Measurements from ENCODE around the gene ABCC4. TPM values are rescaled to one million over a fixed set of nuclear protein-coding genes. Genes with fewer than 3 reads are reported as not detected.

ABCC4 gene
- total and polyA plus RNA-seq, 9 of the 15 experiments (the other 6 are each of a cell fraction or from before 2014, with no cell fraction given): 9.4 to 46.1 (median 25.4) TPM

DNA sequence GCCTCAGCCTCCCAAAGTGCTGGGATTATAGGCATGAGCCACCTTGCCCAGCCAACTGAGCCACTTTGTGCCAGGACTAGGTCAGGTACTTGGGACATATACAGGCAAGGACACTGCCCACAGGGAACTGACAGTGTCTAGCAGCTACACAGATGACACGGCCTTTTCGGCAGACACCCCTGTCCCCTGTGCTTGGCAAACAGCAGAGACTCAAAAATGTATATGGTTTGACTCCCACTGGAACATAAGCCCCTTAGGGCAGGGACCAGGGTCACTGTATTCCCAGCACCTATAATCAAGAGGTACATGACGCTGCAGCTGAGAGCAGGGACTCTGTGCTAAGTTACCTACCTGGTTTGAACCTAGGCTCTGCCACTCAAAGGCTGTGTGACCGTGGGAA, 16.8 kb downstream of the ABCC4 start:
- Histone ChIP-seq H2AFZ (ENCODE audit: low read depth, low read length) (no peak overlapping the region), H3K9me1 (ENCODE audit: control insufficient read depth, insufficient read depth, low read length) (no peaks in the 10 kb centered on the region), H3K4me1 (replicated peaks in 1 of 2; ENCODE audit: control insufficient read depth in 2 of 2, insufficient read depth in 2 of 2, low read length in 2 of 2) (peaks cover 24 to 28% of the 10 kb centered on the region in 2 experiments; a peak in 4 of 5 replicates), H3K27ac (ENCODE audit: extremely low read depth, low read depth, low read length) (no peak overlapping the region), H3K4me3 (no peak overlapping the region), H3K27me3 (ENCODE audit: control insufficient read depth in 2 of 2, insufficient read depth in 2 of 2, low read length in 2 of 2) (no peaks in the 10 kb centered on the region), H3K4me2 (ENCODE audit: insufficient read depth, low read length) (no peak overlapping the region), H3K9ac (ENCODE audit: insufficient read depth in 1 of 2, low read depth in 2 of 2, low read length in 2 of 2) (no peak overlapping the region; a peak in 1 of 4 replicates), H3K9me3 (replicated peaks; ENCODE audit: control insufficient read depth, insufficient read depth, low read depth, low read length) (no peaks in the 10 kb centered on the region), H3K79me2 (ENCODE audit: control insufficient read depth, insufficient read depth, low read length) (peaks cover 80% of the 10 kb centered on the region), H3K36me3 (ENCODE audit: control insufficient read depth, insufficient read depth, low read length) (peaks cover 16% of the 10 kb centered on the region; the same call in 2 of the 3 replicates), H4K20me1 (replicated peaks; ENCODE audit: control insufficient read depth, insufficient read depth, low read length) (no peaks in the 10 kb centered on the region)
- no peak for FAIRE-seq
- TF ChIP-seq ARID3B (CRISPR knock-in tag; IDR thresholded peaks at IDR 0.05; ENCODE audit: borderline replicate concordance): no peak
- no peak for TF ChIP-seq OTX1 (CRISPR knock-in tag; IDR thresholded peaks at IDR 0.05)
- no peak for TF ChIP-seq MAFF (IDR thresholded peaks at IDR 0.05; ENCODE audit: low read length)
- TF ChIP-seq RBM15 (IDR thresholded peaks at IDR 0.05; ENCODE audit: insufficient read depth, low read length): no peak
- TF ChIP-seq SMAD3 (CRISPR knock-in tag; conservative IDR thresholded peaks at IDR 0.05): no peak
- TF ChIP-seq, protein P1, sequence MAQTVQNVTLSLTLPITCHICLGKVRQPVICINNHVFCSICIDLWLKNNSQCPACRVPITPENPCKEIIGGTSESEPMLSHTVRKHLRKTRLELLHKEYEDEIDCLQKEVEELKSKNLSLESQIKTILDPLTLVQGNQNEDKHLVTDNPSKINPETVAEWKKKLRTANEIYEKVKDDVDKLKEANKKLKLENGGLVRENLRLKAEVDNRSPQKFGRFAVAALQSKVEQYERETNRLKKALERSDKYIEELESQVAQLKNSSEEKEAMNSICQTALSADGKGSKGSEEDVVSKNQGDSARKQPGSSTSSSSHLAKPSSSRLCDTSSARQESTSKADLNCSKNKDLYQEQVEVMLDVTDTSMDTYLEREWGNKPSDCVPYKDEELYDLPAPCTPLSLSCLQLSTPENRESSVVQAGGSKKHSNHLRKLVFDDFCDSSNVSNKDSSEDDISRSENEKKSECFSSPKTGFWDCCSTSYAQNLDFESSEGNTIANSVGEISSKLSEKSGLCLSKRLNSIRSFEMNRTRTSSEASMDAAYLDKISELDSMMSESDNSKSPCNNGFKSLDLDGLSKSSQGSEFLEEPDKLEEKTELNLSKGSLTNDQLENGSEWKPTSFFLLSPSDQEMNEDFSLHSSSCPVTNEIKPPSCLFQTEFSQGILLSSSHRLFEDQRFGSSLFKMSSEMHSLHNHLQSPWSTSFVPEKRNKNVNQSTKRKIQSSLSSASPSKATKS (CRISPR knock-in tag; IDR thresholded peaks at IDR 0.05): no peak
- TF ChIP-seq, protein P2, sequence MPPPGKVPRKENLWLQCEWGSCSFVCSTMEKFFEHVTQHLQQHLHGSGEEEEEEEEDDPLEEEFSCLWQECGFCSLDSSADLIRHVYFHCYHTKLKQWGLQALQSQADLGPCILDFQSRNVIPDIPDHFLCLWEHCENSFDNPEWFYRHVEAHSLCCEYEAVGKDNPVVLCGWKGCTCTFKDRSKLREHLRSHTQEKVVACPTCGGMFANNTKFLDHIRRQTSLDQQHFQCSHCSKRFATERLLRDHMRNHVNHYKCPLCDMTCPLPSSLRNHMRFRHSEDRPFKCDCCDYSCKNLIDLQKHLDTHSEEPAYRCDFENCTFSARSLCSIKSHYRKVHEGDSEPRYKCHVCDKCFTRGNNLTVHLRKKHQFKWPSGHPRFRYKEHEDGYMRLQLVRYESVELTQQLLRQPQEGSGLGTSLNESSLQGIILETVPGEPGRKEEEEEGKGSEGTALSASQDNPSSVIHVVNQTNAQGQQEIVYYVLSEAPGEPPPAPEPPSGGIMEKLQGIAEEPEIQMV (tag; conservative IDR thresholded peaks at IDR 0.05; ENCODE audit: low read depth): no peak
- no peak for TF ChIP-seq CREBBP (IDR thresholded peaks at IDR 0.05; ENCODE audit: low read depth, low read length)
- no peak for TF ChIP-seq TOE1 (IDR thresholded peaks at IDR 0.05; ENCODE audit: borderline replicate concordance)
- no peak for TF ChIP-seq TOE1 (CRISPR knock-in tag; IDR thresholded peaks at IDR 0.05; ENCODE audit: borderline replicate concordance, low read depth)
- TF ChIP-seq MAZ (CRISPR knock-in tag; conservative IDR thresholded peaks at IDR 0.05 in 1 of 2, IDR thresholded peaks at IDR 0.05 in 1 of 2): no peak
- TF ChIP-seq KHSRP (IDR thresholded peaks at IDR 0.05): no peak
- no peak for TF ChIP-seq IRF1 (CRISPR knock-in tag; IDR thresholded peaks at IDR 0.05; ENCODE audit: borderline replicate concordance)
- TF ChIP-seq TRIM25 (IDR thresholded peaks at IDR 0.05; ENCODE audit: borderline replicate concordance): no peak
- POLR2A ChIA-PET: no interaction called here
- BruUV-seq (replicated peaks): no TSS peak
- in situ Hi-C loops (cut with MboI): no loop called here
- no peak for DNase-seq (ENCODE audit: extremely low read depth in 1 of 4, low spot score in 3 of 4)
- no peak for ATAC-seq
- WGBS (ENCODE audit: insufficient coverage, low coverage, missing lambda C conversion rate): 85% methylated on average over 4 of the region's 4 CpGs
- intact Hi-C loops (cut with micrococcal nuclease): no loop called here
- CTCF ChIA-PET (ENCODE audit: low intra/inter-chr PET ratio): no interaction called here

Data from K562 (cell line).